GM21528 (cell line): ENCODE results near the gene REEP6.
"Not testable (repeated sequence)": the region's sequence is repeated elsewhere in the genome, so short reads cannot be mapped to it uniquely, and the experiment has no call there.

Source experiments
- ATAC-seq: cut with Tn5 transposase; IDR thresholded peaks from one replicate; pipeline ENCODE4 v1.9.1; 2021; ENCODE audit warnings: mild to moderate bottlenecking, moderate library complexity; ENCODE audit not compliant: unreplicated experiment, low FRiP score

Gene REEP6

GRCh38 chr19:1471515-1472160 lies 19.3 kb upstream of the REEP6 start:
- ATAC-seq, result no peak

DNA sequence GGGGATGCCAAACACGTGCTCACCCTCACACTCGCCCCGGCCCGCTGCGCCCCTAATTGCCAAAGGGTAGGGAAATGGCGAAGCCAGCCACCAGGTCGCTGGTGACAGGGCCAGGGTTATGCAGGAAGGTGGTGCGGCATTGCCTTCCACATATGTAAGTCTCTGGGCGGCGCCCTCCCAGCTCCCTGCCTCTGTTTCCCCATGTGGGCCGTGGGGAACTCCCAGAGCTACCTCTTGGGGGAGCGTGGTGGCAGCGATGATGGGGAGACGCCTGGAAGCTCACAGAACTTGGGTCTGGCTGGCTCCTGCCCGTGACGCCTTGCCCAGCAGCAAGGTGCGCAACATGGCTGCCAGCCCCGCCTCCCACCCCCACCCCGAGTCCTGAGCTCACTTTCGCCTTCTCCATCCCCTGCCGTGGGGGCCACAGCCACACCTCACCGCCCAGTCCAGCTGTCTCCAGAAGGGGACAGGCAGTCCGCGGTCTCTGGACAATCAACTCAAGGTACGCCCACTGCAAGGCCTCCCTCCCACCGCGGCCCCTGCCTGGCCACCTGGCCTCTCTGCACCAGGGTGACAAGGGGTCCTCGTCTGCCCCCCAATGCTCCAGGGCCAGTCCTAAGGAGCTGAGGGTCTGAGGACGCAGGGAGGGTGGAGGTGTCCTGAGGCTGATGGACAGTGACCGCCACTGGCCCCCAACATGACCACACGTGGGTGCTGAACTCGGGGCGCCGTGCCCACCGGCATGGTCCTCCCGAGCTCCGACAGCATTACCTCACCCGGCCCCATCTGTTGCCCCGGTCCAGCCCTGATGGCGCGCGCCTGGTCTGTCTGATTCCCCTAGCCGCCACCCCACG lies 18.5 kb upstream of the REEP6 start:
- ATAC-seq, result no peak

DNA sequence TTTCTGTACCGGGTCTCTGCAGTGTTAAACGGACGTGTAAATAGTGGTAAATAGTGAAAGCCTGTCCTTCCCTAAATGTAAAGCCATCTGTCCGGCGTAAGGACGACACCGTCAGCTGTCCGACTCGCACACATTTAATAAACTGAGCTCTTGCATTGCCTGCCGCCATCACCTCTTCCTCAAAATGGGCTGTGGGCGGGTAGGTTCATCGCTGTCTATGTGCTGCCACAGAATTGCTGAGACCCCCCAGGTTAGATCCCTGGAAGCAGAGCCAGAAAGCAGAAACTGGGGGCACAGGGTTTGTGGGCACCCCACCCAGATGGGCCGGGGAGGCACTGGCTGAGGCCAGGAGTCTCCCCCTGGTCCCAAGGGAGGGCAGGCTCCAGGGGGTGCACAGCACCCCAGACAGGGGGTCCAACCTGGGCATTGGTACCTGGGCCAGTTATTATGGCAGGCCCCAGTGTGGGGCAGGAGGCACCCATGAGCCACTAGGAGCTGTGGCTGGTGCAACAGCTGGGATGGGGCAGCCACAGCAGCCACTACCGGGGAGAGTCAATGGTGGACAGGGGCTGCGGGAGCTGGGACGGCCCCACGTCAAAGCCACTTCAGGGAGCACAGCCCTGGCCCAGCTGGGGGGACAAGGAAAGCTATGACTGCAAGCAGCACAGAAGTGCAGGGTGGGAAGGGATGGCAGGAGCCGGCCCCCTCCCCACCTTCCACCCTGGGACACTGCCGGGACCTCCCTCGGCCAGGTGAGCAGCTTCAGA lies 17.7 kb upstream of the REEP6 start:
- ATAC-seq, result no peak

GRCh38 chr19:1474011-1474764 lies 16.8 kb upstream of the REEP6 start:
- ATAC-seq, result no peak

DNA sequence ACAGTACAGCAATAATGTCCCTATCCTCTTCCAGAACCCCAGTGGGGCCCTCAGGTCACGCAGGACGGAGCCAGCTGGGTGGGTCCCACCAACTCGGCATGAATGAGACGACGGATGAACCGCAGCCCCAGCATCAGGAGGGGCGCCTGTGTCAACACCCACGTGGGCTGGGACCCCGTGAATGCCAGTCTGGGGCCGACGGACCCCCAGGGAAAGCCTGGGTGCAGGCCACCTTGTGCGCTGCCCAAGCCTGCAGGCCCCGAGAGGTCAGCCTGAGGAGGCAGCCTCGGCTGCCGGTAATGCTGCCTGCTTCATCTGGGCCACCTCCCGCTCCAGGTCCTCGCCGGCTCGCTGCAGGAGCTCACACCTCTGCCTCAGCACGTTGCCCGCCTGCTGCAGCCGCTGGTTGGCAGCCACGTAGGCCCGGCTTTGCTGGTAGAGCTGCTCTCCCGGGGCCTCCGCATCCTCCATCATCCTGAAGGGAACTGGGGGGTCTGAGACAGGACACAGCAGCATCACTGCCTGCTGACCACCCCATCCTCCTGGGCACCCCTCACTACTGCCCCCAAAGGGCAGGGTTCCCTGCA lies 16.1 kb upstream of the REEP6 start:
- no peak for ATAC-seq

DNA sequence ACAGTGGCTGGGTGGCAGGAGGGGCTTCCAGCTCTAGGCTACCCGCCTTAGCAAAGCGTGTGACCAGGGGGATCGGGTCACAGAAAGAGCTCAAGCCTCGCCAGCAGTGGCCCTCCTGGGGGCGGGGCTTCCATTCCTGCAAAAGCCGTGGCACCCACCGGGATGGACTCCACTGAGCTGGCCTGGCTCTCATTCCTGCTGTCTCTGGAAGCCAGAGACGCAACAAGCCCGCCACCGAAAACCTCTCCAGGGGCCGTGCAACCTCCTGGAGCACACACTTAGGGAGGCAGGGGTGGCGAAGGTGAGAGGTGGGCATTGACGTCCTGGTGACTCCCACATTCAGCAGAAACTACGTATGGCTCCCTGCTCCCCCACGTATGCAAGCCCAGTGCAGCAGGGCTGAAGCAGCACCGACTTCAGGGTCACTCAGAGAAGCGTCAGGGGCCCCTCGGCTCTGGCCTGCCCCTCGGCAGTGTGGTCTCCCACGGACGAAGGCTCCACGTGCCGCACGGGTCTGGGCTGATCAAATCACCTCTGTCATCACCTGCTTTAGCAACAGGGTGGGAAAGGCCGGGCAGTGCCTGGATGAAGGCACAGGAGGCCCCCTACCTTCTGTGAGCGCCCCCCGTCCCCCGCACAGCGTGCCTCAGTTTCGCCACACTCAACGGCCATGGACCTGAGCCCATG lies 15.1 kb upstream of the REEP6 start:
- no peak for ATAC-seq

GRCh38 chr19:1477056-1477455 lies 13.9 kb upstream of the REEP6 start:
- not testable (repeated sequence) for ATAC-seq

GRCh38 chr19:1478934-1479707 lies 11.9 kb upstream of the REEP6 start, which contains the start of gene C19orf25:
C19orf25 (minus strand) TSS chr19:1479215; CDS start chr19:1478903, 312 bp downstream.
- ATAC-seq, result peak; percentile 74

DNA sequence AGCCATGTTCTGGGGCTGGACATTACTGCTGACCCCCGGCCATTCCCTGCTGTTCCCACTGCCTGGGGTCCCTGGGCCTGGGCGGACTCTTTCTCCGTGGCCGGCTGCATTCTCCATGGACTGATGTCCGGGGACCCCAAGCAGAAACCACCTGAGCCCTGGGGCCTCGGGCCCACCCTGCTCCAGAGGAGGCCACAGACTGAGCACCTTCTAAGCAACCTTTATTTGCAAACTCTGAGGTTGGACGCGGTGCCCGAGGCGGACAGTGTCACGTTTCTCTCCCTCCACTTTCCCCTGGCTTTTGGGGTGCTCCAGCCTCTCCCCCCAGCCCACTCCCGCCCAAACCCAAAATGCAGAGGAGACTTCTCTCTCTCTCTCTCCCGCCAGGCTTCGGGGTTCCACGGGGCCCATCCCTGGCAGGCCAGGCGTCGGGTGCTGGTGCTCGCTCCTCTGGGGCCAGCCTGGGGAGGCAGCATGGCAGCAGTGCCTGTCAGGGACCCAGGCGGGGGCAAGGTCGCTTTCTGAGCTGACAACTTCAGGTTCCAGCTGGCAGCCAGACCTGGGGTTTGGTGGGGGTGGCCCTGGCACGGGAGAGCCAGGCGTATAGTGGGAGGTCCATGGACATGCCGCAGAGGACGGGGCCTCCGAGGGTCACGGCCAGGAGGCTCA lies 9.6 kb upstream of the REEP6 start:
- ATAC-seq, result no peak

- no peak for ATAC-seq
Observed at GRCh38 chr19:1481893-1482360, 9.1 kb upstream of the REEP6 start.

- ATAC-seq, result no peak
Observed at GRCh38 chr19:1482361-1483130, 8.4 kb upstream of the REEP6 start.

- ATAC-seq, result no peak
Observed at GRCh38 chr19:1483131-1483978, 7.6 kb upstream of the REEP6 start.

DNA sequence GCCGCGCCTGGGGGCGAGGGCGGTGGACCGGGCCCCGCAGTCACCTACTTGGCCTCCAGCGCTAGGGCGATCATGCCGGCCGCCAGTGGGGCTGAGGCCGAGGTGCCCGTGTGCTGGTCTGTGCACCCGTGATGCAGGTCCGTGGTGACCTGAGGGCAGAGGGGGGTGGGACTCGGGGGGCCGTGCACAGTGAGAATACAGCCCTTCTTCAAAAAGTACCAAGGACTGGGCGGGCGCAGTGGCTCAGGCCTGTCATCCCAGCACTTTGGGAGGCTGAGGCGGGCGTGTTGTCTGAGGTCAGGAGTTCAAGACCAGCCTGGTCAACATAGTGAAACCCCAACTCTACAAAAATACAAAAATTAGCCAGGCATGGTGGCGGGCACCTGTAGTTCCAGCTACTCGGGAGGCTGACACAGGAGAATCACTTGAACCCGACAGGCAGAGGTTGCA lies 7.0 kb upstream of the REEP6 start:
- no peak for ATAC-seq

DNA sequence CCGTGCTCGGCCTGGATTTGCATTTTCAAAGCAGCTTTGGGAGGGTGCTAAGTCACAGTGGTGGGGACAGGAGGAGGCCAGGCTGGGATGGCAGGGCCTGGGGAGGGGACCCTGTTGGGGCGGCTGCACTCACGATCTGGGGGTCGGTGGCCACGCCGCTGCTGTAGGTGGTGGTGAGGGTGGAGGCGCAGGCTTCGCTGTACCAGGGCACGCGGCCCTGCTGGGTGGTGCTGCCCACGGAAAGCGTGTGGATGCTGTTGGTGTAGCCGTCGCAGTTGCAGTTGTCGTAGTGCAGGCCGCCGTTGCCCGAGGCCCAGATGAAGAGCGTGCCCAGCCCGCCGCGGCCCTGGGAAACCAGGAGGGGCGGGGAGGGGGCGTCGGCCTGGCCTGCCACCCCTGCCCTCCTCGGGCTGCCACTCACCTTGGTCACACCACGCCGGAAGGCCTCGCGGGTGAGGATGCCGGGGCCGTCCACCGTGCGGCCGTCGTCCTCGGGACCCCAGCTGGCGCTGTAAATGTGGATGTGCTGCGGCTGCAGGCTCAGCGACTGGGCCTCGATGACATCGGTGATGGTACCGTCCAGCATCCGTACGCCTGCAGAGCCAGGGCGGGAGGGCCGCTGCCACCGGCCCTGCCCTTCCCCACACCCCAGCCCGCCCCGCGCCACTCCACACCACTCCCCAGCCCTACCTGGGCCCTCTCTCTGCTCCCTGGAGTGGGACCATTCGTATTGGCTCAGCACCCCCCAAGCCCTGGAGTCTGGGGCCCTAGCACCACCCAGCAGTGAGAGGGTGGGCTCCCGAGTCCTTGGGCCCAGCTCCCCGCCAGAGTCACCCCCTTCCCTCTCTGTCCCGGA lies 4.0 kb upstream of the REEP6 start:
- ATAC-seq, result no peak

- no peak for ATAC-seq
Observed at GRCh38 chr19:1487576-1488281, 3.3 kb upstream of the REEP6 start.
